Vagina (tissue), 2 donors: ENCODE data around the gene DLX2.

Experiments used
- POLR2A ChIP-seq, 2 donors: fragments of 450-650 bp; IDR thresholded peaks; one replicate each; pipeline ENCODE4 v1.6.1; 2017; ENCODE audit warnings: antibody characterized with exemption in 2 of 2, mild to moderate bottlenecking in 2 of 2, moderate library complexity in 2 of 2
- TF ChIP-seq, protein P1 (sequence below), 3 experiments: fragments of 450-650 bp in 2 of 3; fragments of 200-600 bp in 1 of 3; sonication (generic) in 1 of 3; IDR thresholded peaks; one replicate each; pipeline ENCODE4 v1.5.1; 2017 to 2019; ENCODE audit warnings: antibody characterized with exemption in 3 of 3, mild to moderate bottlenecking in 2 of 3, moderate library complexity in 2 of 3

DNA sequence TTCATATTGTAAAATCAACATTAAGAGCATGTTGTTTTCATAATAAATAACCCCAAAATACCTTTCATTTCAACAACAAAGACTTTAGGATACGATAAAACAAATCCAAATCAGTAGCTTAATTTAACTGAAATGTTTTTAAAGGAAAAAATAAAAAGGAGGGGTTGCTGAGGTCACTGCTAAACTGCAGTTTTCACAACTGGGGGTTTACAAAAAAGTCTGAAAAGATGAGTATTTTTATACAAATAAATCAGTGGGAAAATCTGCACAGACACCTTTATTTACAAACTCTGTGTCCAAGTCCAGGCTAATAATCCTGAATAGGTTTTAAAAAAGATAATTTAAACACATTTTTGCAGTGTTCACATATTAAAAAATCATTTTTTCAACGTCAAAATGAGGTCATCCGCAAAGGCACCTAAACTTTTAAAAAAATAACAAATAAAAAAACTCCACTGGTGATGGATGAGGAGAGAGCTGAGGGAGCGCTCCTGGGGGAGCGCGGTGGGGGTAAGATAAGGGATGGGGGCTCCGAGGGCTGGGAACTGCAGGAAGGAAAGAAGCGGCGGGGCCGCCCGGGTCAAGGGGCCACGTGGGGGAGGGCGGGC lies 3.1 kb downstream of the DLX2 start:
- TF ChIP-seq, protein P1, sequence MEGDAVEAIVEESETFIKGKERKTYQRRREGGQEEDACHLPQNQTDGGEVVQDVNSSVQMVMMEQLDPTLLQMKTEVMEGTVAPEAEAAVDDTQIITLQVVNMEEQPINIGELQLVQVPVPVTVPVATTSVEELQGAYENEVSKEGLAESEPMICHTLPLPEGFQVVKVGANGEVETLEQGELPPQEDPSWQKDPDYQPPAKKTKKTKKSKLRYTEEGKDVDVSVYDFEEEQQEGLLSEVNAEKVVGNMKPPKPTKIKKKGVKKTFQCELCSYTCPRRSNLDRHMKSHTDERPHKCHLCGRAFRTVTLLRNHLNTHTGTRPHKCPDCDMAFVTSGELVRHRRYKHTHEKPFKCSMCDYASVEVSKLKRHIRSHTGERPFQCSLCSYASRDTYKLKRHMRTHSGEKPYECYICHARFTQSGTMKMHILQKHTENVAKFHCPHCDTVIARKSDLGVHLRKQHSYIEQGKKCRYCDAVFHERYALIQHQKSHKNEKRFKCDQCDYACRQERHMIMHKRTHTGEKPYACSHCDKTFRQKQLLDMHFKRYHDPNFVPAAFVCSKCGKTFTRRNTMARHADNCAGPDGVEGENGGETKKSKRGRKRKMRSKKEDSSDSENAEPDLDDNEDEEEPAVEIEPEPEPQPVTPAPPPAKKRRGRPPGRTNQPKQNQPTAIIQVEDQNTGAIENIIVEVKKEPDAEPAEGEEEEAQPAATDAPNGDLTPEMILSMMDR (IDR thresholded peaks at IDR 0.05): no peak
- TF ChIP-seq POLR2A (IDR thresholded peaks at IDR 0.05): no peak
